GM19023 (cell line): ENCODE data around the gene PNPLA5.

ENCODE experiments used
- ATAC-seq: cut with Tn5 transposase; IDR thresholded peaks from one replicate; pipeline ENCODE4 v1.9.1; 2021; ENCODE audit warnings: mild to moderate bottlenecking, moderate library complexity; ENCODE audit not compliant: unreplicated experiment

The PNPLA5 gene

DNA sequence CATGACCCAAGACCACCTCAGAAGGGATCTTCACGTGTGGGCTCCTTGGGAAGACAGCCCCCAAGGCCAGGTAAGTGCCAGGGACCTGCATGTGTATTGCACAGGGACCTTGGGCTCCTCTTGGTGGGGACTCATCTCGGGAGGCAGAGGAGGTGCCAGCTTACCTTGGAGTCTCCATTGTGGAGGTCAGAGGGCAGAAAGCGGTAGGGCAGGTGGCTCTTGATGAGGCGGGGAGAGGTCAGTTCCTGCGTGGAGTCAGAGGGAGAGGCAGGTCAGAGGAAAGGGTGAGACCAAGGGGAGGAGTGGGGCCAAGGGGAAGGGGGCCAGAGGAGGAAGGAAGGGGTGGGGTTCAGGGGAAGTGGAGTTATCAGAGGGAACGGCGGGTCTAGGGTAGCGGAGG lies 52.0 kb downstream of the PNPLA5 start:
- ATAC-seq: no peak

DNA sequence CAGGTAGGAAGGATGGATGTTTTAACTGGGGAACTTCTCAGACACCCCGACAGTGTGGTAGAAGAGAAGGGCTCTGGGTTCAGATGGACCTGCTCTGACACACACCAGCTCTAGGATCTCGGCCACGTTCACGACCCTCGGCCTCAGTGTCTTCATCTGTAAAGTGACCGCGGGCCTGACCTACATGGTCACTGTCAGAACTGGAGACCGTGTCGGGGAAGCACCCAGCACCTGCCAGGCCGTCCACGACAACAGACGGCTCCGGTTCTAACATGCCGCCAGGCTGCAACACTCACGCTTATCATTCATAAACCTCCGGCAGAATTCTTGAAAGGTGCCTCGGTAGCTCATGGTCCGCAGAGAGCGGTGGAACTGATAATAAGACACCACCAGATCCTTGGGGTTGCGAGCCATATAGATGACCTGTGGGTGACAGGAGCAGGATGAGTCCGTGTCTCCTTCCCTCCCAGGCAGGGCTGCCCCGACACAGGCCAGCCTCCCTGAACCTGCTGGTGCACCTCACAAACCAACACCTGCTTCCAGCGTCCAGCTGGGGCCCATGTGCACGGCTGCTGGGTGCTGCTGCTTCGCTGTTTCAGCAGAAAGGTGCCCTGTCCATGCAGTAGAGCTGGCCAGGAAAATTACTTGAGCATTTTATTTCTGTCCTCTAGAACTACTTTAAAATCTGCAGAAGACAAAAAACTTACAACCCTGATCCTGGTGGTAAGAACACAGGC lies 53.1 kb downstream of the PNPLA5 start:
- no peak for ATAC-seq

DNA sequence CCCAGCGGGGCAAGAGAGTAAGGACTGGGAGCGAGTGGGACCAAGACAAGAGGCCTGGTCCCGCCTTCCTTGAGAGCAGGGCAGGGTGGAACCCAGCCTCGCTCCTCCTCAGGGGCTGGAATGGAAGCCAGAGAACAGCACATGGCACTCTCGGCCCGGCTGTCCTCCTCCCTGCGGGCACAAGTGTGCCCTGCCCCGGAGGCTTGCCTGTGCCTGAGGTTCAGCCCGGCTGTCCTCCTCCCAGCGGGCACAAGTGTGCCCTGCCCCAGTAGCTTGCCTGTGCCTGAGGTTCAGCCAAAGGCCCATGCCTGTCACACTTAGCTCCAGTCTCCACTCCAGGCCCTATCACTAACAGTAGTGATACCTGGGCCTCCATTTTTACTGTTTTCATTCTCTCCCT lies 53.7 kb downstream of the PNPLA5 start:
- no peak for ATAC-seq

DNA sequence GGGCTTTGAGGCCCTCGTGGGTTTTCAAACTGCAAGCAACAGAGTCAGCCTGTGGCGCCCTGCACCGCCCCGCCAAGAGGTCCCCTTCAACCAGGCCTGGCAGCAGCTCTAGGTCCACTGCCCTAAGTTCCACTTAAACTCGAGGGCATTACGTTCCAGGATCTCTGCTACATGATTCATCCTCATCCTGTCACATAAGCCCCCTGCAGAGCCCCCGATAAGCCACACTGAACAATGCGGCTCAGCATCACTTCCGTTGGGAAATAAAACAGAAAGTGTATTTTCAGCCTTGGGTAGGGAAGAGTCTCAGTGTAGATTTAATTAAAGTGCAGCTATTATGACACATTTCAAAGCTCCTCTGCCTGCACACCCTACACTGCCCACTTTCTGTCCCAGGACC lies 54.1 kb downstream of the PNPLA5 start:
- no peak for ATAC-seq

DNA sequence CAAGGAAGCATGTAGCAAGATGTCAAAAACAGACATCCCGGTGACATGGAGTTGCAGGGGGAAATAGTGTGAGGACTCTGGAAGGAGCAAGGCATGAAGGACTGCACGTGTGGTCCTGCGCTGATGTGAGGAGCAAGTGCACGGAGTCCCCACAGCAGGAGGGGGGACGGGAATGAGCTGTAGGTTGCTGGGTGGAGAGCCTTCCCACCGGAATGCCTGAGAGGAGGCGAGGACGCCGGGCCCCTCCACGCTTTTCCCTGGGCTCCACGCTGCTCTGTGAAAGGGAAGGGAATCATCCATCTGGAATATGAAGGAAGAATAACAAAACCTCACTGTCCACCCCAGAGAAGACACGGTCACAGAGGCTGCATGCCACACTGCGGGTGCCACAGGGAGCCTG lies 56.1 kb downstream of the PNPLA5 start:
- ATAC-seq: no peak

GRCh38 chr22:43835166-43835565 lies 56.6 kb downstream of the PNPLA5 start:
- ATAC-seq: no peak

DNA sequence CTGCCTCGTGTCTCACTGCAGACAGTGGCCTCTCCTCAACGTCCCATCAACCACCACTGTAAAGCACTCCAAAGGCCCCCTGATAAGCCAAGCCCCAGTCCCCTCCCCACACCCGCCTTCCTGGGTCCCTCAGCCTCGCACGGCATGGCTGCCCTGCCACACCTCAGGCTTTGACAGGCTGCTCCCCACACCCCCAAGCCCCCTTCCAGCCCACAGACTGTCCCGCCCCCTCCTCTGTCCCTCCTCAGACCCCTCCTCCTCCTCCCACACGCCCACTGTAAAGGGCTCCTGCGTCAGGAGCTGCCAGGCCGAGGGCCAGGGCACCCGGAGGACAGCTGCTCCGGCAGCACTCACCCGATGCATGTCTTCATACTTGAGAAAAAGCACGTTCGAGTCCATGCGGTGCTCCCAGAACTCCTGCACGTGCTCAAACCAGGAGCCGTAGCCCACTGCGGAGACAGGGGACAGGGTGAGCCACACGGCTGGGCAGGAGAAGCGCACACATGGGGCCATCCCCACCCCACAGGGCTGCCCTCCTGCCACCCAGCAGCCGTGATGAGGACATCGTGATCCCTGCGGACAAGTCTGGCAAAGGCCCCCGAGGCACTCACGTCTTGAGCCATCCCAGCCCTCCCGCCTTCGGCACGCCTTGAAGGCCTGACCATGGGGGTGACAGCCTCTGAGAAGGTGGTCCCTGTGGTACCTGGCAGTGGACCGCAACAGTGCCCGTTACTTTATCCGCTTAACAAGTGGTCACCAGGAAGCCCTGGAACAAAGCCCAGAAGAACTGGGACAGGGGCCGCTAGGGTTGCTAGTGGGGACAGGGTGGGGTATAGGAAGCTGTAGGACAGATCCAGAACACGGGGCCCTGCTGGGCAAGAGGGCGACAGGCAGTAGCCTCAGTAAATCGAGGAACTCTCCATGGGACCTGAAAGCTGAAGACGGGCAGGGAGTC lies 58.2 kb downstream of the PNPLA5 start:
- ATAC-seq: no peak

DNA sequence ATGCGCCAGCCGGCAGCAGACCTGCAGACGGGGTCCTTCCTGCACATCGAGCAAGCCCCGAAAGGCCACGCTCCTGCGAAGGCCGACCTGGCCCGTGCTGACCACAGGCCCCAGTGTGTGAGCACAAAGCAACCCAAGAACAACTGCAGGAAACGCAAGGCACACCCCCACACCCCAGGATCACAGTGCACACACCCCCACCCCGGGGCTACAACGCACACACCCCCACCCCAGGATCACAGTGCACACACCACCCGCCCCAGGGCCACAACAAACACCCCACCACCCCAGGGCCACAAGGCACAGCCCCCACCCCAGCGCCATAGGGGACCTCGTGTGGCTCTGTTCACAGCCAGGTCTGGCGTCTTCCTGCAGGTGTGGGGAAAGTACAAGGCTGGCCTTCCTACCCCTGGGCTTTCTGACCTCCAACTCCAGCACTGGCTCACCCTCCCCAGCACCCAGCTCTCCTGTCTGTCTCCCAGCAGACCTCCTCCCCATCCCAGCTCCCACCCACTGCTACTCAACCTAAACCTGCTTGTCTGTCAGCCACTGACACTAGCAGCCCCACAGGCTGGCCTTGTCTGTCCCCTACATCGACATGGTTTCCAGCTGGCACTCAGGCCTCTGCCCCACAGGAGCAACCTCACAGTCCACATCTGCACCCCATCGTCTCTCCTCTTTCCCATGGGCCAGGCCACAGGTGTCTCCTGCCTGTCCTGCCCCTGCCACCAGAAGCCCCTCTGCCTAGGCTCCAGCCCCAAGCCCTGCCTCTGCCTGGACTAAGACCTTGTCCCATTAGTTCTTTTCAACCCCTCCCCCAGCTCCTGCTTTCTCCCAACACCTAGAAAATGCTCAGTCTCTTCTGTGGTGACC lies 59.2 kb downstream of the PNPLA5 start:
- no peak for ATAC-seq

DNA sequence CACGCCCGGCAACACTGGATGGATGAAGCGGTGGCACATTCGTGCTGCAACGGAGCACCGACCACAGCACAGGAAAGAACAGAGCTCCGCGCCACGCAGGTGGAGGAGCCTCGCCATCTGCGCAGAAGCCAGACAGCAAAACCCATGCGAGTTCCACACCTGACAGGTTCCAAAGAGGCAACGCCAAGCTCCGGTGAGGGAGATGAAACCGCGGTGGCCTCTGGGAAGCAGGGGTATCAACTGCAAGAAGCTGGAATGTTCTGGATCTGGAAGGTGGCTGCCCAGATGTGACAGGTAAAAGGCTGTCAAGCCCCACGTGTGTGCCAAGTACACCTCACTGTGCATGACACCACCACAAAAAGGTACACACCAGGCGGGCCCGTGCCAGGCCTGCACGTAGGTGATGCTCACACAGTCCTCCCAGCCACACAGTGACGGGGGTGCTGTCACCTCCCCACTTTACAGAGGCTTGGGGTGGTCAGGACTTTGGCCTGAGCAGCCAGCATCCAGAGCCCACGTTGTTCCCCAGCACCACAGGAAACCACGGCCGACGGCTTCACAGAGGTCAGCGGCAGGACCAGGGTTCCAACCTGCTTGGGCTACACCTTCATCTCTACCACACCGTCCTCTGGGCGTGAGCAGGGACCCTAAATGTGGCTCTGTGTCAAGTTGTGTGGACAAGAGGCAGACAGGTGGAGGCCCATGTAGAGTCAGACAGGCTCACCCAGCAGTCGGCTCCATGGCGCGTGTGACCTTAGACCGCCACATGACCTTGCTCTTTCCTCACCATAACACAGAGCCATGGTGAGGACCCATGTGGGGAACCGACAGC lies 60.0 kb downstream of the PNPLA5 start:
- no peak for ATAC-seq

DNA sequence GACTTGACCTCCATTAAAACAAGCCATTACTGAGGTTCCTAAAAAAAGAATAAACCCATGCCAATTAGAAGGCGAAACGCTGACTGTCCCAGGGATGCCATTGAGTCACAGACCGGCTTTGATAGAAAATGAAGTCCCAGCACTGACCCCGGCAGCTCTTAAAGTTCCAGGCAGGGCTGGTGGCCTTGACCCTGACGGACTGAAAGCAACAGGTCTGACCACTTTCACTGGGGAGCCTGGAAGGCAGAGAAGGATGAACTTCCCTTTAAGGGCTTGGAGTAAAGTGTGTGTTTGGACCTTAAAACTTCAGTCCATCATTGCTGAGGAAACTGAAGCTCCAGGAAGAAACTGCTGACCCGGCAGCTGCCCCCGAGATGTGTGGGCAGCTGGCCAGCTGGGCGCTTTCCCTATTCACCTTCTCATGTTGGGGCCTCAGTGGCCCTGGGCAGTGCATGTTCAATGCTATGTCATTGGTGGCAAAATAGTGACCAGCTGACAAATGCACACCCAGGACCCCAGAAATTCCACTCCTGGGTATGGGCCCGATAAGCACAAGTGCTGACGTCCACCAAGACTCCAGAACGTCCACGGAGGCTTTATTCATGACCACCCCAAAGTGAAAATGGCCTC lies 60.8 kb downstream of the PNPLA5 start:
- no peak for ATAC-seq

DNA sequence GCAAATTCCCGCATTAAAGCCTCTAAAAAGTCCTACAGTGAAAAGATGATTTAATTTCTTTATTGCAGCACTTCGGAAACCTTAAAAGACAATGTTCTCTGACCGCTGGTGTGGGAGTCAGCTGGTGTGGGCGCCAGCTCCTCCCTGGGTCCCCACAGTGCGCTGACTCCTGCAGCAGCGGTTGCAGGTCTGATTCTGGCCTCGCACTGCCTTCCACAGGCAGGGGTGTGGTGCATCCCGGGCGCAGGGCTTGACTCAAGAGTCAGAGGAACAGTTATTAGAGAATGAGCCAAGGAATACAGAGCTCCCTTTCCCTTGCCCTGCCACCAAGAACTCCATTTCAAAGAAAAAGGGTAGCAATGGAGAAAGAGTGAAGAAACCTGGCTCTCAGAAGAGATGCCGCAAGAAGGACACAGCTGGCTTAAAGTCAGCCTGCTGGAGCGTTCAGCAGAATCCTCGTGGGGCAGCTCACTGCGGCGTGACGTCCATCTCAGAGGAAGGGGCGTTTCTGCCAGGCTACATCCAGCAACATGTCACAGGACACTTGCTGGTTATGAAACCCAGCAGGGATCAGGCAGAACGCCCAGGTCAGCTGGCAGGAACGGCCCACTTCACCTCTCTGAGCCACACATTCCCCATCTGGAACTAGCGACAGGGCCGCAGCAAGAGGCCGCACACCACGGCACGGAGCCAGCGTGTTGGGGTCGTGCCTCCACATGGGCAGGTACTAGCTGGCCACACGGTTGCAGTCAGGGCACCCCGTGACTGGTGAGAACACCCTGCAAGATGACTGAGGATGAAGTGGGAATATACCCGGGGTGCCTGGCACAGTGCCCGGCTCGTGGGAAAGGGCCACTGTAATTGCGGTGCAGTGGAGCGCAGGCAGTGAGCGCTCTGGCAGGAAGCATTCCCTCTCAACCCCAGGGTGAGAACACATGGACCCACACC lies 61.6 kb downstream of the PNPLA5 start:
- no peak for ATAC-seq
